Stomach (tissue), 9 donors: ENCODE measurements around the gene LHFPL4. TPM values are rescaled to one million over a fixed set of nuclear protein-coding genes. Genes with fewer than 3 reads are reported as not detected.

Experiments used
- DNase-seq, 2 donors: peaks; one replicate each; pipeline versions ENCODE4 v3.0.0 to v3.0.0-alpha.2; 2013 to 2019
- H3K27ac ChIP-seq, 5 donors: fragments of 200-600 bp in 4 of 5; sonication (generic) in 4 of 5; one replicate each; pipeline ENCODE4 v1.5.1; 2013 to 2019; ENCODE audit warnings: mild to moderate bottlenecking in 1 of 5, moderate library complexity in 1 of 5
- H3K27me3 ChIP-seq, 3 donors: fragments of 200-600 bp; sonication (generic); one replicate each; pipeline ENCODE4 v1.5.1; 2017 to 2019; ENCODE audit warnings: mixed run types in 1 of 3
- H3K36me3 ChIP-seq, 4 donors: fragments of 200-600 bp; sonication (generic); 1 replicate in 3 of 4; 2 replicates in 1 of 4; pipeline ENCODE4 v1.5.1; 2016 to 2019
- H3K4me1 ChIP-seq, 4 donors: fragments of 200-600 bp; sonication (generic); one replicate each; pipeline ENCODE4 v1.5.1; 2016 to 2019
- H3K4me3 ChIP-seq, 4 donors: fragments of 200-600 bp; sonication (generic) in 3 of 4; one replicate each; pipeline ENCODE4 v1.5.1; 2016 to 2019; ENCODE audit warnings: mild to moderate bottlenecking in 1 of 4
- H3K9me3 ChIP-seq, 4 donors: fragments of 200-600 bp; sonication (generic); one replicate each; pipeline ENCODE4 v1.5.1; 2016 to 2019
- CTCF ChIP-seq, 7 experiments: fragments of 450-650 bp in 4 of 7; fragments of 200-600 bp in 3 of 7; sonication (generic) in 3 of 7; IDR thresholded peaks; one replicate each; pipeline ENCODE4 v1.5.1; 2016 to 2019; ENCODE audit warnings: antibody characterized with exemption in 7 of 7, control low read depth in 2 of 7, mild to moderate bottlenecking in 1 of 7
- EP300 ChIP-seq: sonication (generic); formaldehyde crosslinking; IDR thresholded peaks from one replicate; pipeline ENCODE4 v1.6.1; 2017; ENCODE audit warnings: antibody characterized with exemption
- POLR2A ChIP-seq, 4 donors: fragments of 450-650 bp; IDR thresholded peaks; one replicate each; pipeline ENCODE4 v1.6.1; 2016; ENCODE audit warnings: antibody characterized with exemption in 4 of 4, control low read depth in 2 of 4, mild to moderate bottlenecking in 1 of 4, moderate library complexity in 1 of 4
- POLR2AphosphoS5 ChIP-seq, 3 donors: sonication (generic); formaldehyde crosslinking; IDR thresholded peaks; one replicate each; pipeline ENCODE4 v1.6.1; 2016; ENCODE audit warnings: antibody characterized with exemption in 3 of 3
- whole genome bisulfite sequencing, 5 donors: extraction: QIAGEN DNeasy Blood & Tissue Kit in 3 of 5; methylation state at CpG; one replicate each; pipeline versions ENCODE4 v1.1.5 to v1.1.7; 2013 to 2018; 5-methylcytosine and 5-hydroxymethylcytosine counted together
- intact Hi-C: fragments of 100-400 bp; cut with DNase I; formaldehyde crosslinking; loops from one replicate; pipeline ENCODE4 v1.15.1; 2023; ENCODE audit warnings: low total_unique reads
- polyA plus RNA-seq, 3 donors: library from polyadenylated mRNA; stranded (reverse); fragments of 200-250 nt; gene quantifications; one replicate each; pipeline ENCODE4 v1.2.3, GENCODE V29; 2013
- total RNA-seq, 5 donors: library from RNA; depleted of rRNA; stranded (reverse); fragments of >200 nt; gene quantifications; one replicate each; pipeline versions ENCODE4 v1.1.0 to v1.2.3, GENCODE V29; 2014 to 2016
- donor health status: healthy with polysubstance abuse.
- donor health status: Bipolar disorder and iron deficiency.
- donor health status: healthy.

The LHFPL4 gene
- total and polyA plus RNA-seq, 8 donors, result 0.06 to 0.92 (median 0.25) TPM; not detected in 4

GRCh38 chr3:9480265-9480664 lies 73.4 kb downstream of the LHFPL4 start:
- intact Hi-C loops, result no loop called here
- DNase-seq, result no peak
- Histone ChIP-seq H3K27me3 (no peaks in the 10 kb centered on the region), H3K36me3 (peaks cover 25 to 99% (median 95%) of the 10 kb centered on the region in 4 donors), H3K4me1 (no peaks in the 10 kb centered on the region), H3K9me3 (no peaks in the 10 kb centered on the region), H3K27ac (no peak overlapping the region), H3K4me3 (no peak overlapping the region)
- TF ChIP-seq POLR2AphosphoS5 (IDR thresholded peaks at IDR 0.05) (no peak), POLR2A (IDR thresholded peaks at IDR 0.05) (no peak), CTCF (IDR thresholded peaks at IDR 0.05) (no peak), EP300 (no peak)
- 92 to 100% (median 94%) methylated on average over 1 of the region's 1 CpG for WGBS, 5 donors

GRCh38 chr3:9476935-9477334 lies 76.7 kb downstream of the LHFPL4 start:
- intact Hi-C loops, result no loop called here
- WGBS, 5 donors, result 91 to 98% (median 95%) methylated on average over 5 of the region's 5 CpGs
- TF ChIP-seq CTCF (IDR thresholded peaks at IDR 0.05) (no peak), POLR2A (IDR thresholded peaks at IDR 0.05) (no peak), EP300 (no peak), POLR2AphosphoS5 (IDR thresholded peaks at IDR 0.05) (no peak)
- DNase-seq, result no peak
- H3K9me3 ChIP-seq, result no peaks in the 10 kb centered on the region
- no peak overlapping the region for H3K27ac ChIP-seq
- H3K27me3 ChIP-seq, result no peaks in the 10 kb centered on the region
- no peak overlapping the region for H3K4me3 ChIP-seq
- no peaks in the 10 kb centered on the region for H3K4me1 ChIP-seq
- H3K36me3 ChIP-seq, result peaks cover 49 to 100% (median 100%) of the 10 kb centered on the region in 4 donors

GRCh38 chr3:9474482-9474881 lies 79.1 kb downstream of the LHFPL4 start:
- H3K9me3 ChIP-seq, result no peaks in the 10 kb centered on the region
- no peaks in the 10 kb centered on the region for H3K4me1 ChIP-seq
- H3K27me3 ChIP-seq, result no peaks in the 10 kb centered on the region
- no peak overlapping the region for H3K27ac ChIP-seq
- TF ChIP-seq POLR2AphosphoS5 (IDR thresholded peaks at IDR 0.05) (no peak), CTCF (IDR thresholded peaks at IDR 0.05) (no peak), POLR2A (IDR thresholded peaks at IDR 0.05) (no peak), EP300 (no peak)
- WGBS, 5 donors, result 92 to 98% (median 96%) methylated on average over 6 of the region's 6 CpGs
- H3K4me3 ChIP-seq, result no peak overlapping the region
- no peak for DNase-seq
- H3K36me3 ChIP-seq, result peaks cover 67 to 100% (median 100%) of the 10 kb centered on the region in 4 donors
- intact Hi-C loops, result no loop called here

GRCh38 chr3:9473496-9474065 lies 80.0 kb downstream of the LHFPL4 start:
- Histone ChIP-seq H3K4me3 (no peak overlapping the region), H3K36me3 (peaks cover 71 to 100% (median 100%) of the 10 kb centered on the region in 4 donors), H3K9me3 (no peaks in the 10 kb centered on the region), H3K27me3 (no peaks in the 10 kb centered on the region), H3K4me1 (no peaks in the 10 kb centered on the region), H3K27ac (no peak overlapping the region)
- DNase-seq, result no peak
- TF ChIP-seq EP300 (no peak), POLR2AphosphoS5 (IDR thresholded peaks at IDR 0.05) (no peak), CTCF (IDR thresholded peaks at IDR 0.05) (no peak), POLR2A (IDR thresholded peaks at IDR 0.05) (no peak)
- intact Hi-C loops, result no loop called here
